ENCODE measurements around the gene IL4R. TPM values are rescaled to one million over a fixed set of nuclear protein-coding genes. Genes with fewer than 3 reads are reported as not detected.

The IL4R gene
- total and polyA plus RNA-seq, 12 donors, result 5.0 to 28.9 (median 9.9) TPM

- WGBS, 2 donors, result 35 to 43% methylated on average over 18 of the region's 18 CpGs
- peaks cover 0 to 14% (median 0%) of the 10 kb centered on the region in 7 donors for H3K27me3 ChIP-seq
- H3K9me3 ChIP-seq, result no peaks in the 10 kb centered on the region
- peaks cover 0 to 91% (median 32%) of the 10 kb centered on the region in 9 donors for H3K4me1 ChIP-seq
- TF ChIP-seq CTCF (IDR thresholded peaks at IDR 0.05), result no peak
- peak in 1 of 2 donors; percentile 53 for DNase-seq
- H3K36me3 ChIP-seq, result peaks cover 0 to 39% (median 0%) of the 10 kb centered on the region in 9 donors
- H3K4me3 ChIP-seq, result peak overlapping the region in 2 of 10 donors; percentile 14 to 19
- peak in 2 of 8 donors; percentile 11 to 21 for ATAC-seq
- intact Hi-C loops (cut with DNase I), result loop anchor here in 6 of 10 donors (5.0 to 10.0 kb wide), 5 partner anchors 46 to 84 kb away; no protein-coding TSS in a partner anchor
- H3K27ac ChIP-seq, result peak overlapping the region in 7 of 10 donors; percentile 3 to 100 (median 80)
Measured at GRCh38 chr16:27318392-27319256, 4.8 kb downstream of the IL4R start.

- Histone ChIP-seq H3K4me1 (peaks cover 0 to 99% (median 32%) of the 10 kb centered on the region in 9 donors), H3K4me3 (peak overlapping the region in 1 of 10 donors; percentile 19), H3K27ac (peak overlapping the region in 6 of 10 donors; percentile 3 to 100 (median 88)), H3K9me3 (no peaks in the 10 kb centered on the region), H3K36me3 (peaks cover 0 to 45% (median 0%) of the 10 kb centered on the region in 9 donors), H3K27me3 (peaks cover 0 to 14% (median 0%) of the 10 kb centered on the region in 7 donors)
- no peak for TF ChIP-seq CTCF (IDR thresholded peaks at IDR 0.05)
- intact Hi-C loops (cut with DNase I), result loop anchor here in 6 of 10 donors (5.0 to 10.0 kb wide), 5 partner anchors 45 to 85 kb away; no protein-coding TSS in a partner anchor
- WGBS, 2 donors, result 93 to 94% methylated on average over 13 of the region's 13 CpGs
- DNase-seq (no peak), ATAC-seq (no peak)
Measured at GRCh38 chr16:27319257-27319965, 5.6 kb downstream of the IL4R start.

GRCh38 chr16:27320261-27321012, 6.7 kb downstream of the IL4R start:
- no peak overlapping the region for H3K4me3 ChIP-seq
- intact Hi-C loops (cut with DNase I), result no loop called here
- H3K27me3 ChIP-seq, result peaks cover 0 to 12% (median 0%) of the 10 kb centered on the region in 7 donors
- WGBS, 2 donors, result 84 to 87% methylated on average over 12 of the region's 12 CpGs
- no peak for DNase-seq
- peak overlapping the region in 3 of 10 donors; percentile 1 to 100 (median 14) for H3K27ac ChIP-seq
- no peak for TF ChIP-seq CTCF (IDR thresholded peaks at IDR 0.05)
- no peaks in the 10 kb centered on the region for H3K9me3 ChIP-seq
- peaks cover 0 to 50% (median 0%) of the 10 kb centered on the region in 9 donors for H3K36me3 ChIP-seq
- peaks cover 0 to 98% (median 24%) of the 10 kb centered on the region in 9 donors for H3K4me1 ChIP-seq
- ATAC-seq, result no peak
